ENCODE measurements around the gene ZNF574. TPM values are rescaled to one million over a fixed set of nuclear protein-coding genes. Genes with fewer than 3 reads are reported as not detected.

The ZNF574 gene
- polyA plus RNA-seq, 3 donors = 4.2 to 8.0 (median 5.3) TPM

- no peak overlapping the region for H3K27ac ChIP-seq (ENCODE audit: low read depth, low read length)
- WGBS, 3 donors = 62 to 69% (median 67%) methylated on average over 10 of the region's 10 CpGs
These were observed 23.6 kb upstream of the ZNF574 start for GRCh38 chr19:42052241-42052863.

GRCh38 chr19:42053037-42053935 lies 22.7 kb upstream of the ZNF574 start:
- H3K27ac ChIP-seq (ENCODE audit: low read depth, low read length) = no peak overlapping the region
- 84 to 91% (median 89%) methylated on average over 17 of the region's 17 CpGs for WGBS, 3 donors

- WGBS, 3 donors = 77 to 86% (median 86%) methylated on average over 18 of the region's 18 CpGs
- no peak overlapping the region for H3K27ac ChIP-seq (ENCODE audit: low read depth, low read length)
These were observed 21.8 kb upstream of the ZNF574 start for GRCh38 chr19:42054205-42054604.

GRCh38 chr19:42057846-42058245 lies 18.1 kb upstream of the ZNF574 start:
- H3K27ac ChIP-seq (ENCODE audit: low read depth, low read length) = no peak overlapping the region
- WGBS, 3 donors = 65 to 80% (median 70%) methylated on average over 7 of the region's 7 CpGs

- 91 to 92% (median 92%) methylated on average over 13 of the region's 13 CpGs for WGBS, 3 donors
- H3K27ac ChIP-seq (ENCODE audit: low read depth, low read length) = no peak overlapping the region
These were observed 16.8 kb upstream of the ZNF574 start for GRCh38 chr19:42059196-42059595.

GRCh38 chr19:42060117-42060516 lies 15.8 kb upstream of the ZNF574 start:
- no peak overlapping the region for H3K27ac ChIP-seq (ENCODE audit: low read depth, low read length)
- 84 to 96% (median 94%) methylated on average over 3 of the region's 3 CpGs for WGBS, 3 donors

- H3K27ac ChIP-seq (ENCODE audit: low read depth, low read length) = no peak overlapping the region
- 92 to 97% (median 95%) methylated on average over 16 of the region's 16 CpGs for WGBS, 3 donors
These were observed 13.6 kb upstream of the ZNF574 start for GRCh38 chr19:42062381-42062780.

- no peak overlapping the region for H3K27ac ChIP-seq (ENCODE audit: low read depth, low read length)
- 80 to 87% (median 86%) methylated on average over 6 of the region's 6 CpGs for WGBS, 3 donors
These were observed 11.5 kb upstream of the ZNF574 start for GRCh38 chr19:42064432-42064831.

GRCh38 chr19:42065051-42065450 lies 10.9 kb upstream of the ZNF574 start:
- WGBS, 3 donors = 84 to 95% (median 86%) methylated on average over 13 of the region's 13 CpGs
- no peak overlapping the region for H3K27ac ChIP-seq (ENCODE audit: low read depth, low read length)

GRCh38 chr19:42065511-42065910 lies 10.5 kb upstream of the ZNF574 start:
- H3K27ac ChIP-seq (ENCODE audit: low read depth, low read length) = no peak overlapping the region
- 86 to 95% (median 91%) methylated on average over 7 to 9 of the region's 9 CpGs for WGBS, 3 donors

GRCh38 chr19:42066075-42066754 lies 9.8 kb upstream of the ZNF574 start:
- WGBS, 3 donors = 50 to 55% (median 52%) methylated on average over 9 of the region's 9 CpGs
- no peak overlapping the region for H3K27ac ChIP-seq (ENCODE audit: low read depth, low read length)

- WGBS, 3 donors = 58 to 82% (median 76%) methylated on average over 6 of the region's 6 CpGs
- H3K27ac ChIP-seq (ENCODE audit: low read depth, low read length) = no peak overlapping the region
These were observed 8.6 kb upstream of the ZNF574 start for GRCh38 chr19:42067315-42067888.

- H3K27ac ChIP-seq (ENCODE audit: low read depth, low read length) = no peak overlapping the region
- 37 to 46% (median 41%) methylated on average over 8 of the region's 8 CpGs for WGBS, 3 donors
These were observed 7.6 kb upstream of the ZNF574 start for GRCh38 chr19:42068361-42068755.

- H3K27ac ChIP-seq (ENCODE audit: low read depth, low read length) = no peak overlapping the region
- WGBS, 3 donors = 13 to 18% (median 13%) methylated on average over 27 to 29 of the region's 29 CpGs
These were observed 7.0 kb upstream of the ZNF574 start for GRCh38 chr19:42068756-42069571.

GRCh38 chr19:42069619-42070351 lies 6.2 kb upstream of the ZNF574 start, which contains the start of gene GRIK5:
GRIK5 (minus strand) TSS chr19:42070206; CDS start chr19:42065770, 4,436 bp downstream.
- 8 to 17% (median 13%) methylated on average over 23 to 28 of the region's 29 CpGs for WGBS, 3 donors
- no peak within 1 kb of the TSS for H3K27ac ChIP-seq (ENCODE audit: low read depth, low read length)

GRCh38 chr19:42071247-42071646 lies 4.7 kb upstream of the ZNF574 start:
- WGBS, 3 donors = 89 to 91% (median 91%) methylated on average over 12 of the region's 12 CpGs
- no peak overlapping the region for H3K27ac ChIP-seq (ENCODE audit: low read depth, low read length)
